ENCODE measurements around the gene BCL2. TPM values are rescaled to one million over a fixed set of nuclear protein-coding genes. Genes with fewer than 3 reads are reported as not detected.

BCL2 gene
- total RNA-seq, 1 experiment from 2014 or later: 2.5 TPM

DNA sequence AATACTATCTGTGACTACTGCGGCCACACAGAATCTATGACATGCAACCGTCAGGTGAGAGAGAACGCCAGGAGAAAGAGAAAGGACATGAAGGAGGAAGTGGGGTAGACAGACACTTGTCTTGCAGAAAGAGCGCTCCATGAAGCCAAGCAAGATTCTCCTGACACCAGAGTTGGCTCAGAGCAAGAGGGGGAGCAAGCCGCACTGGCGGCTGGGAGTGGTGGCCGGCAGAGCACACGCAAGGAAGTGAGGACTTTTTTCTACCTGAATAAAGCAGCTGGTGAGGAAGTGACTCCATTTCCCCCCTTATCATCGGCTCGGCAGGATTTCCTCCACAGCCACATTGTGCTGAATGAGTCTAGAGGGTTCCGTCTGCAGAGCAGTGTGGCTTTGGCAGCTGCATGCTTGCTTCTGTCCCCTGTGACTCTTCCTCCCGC, 181.6 kb downstream of the BCL2 start:
- TF ChIP-seq EZH2 (IDR thresholded peaks at IDR 0.05): no peak
- TF ChIP-seq SP1 (IDR thresholded peaks at IDR 0.05; ENCODE audit: low read depth): no peak
- TF ChIP-seq YY1 (IDR thresholded peaks at IDR 0.05; ENCODE audit: extremely low read depth, insufficient replicate concordance, low read depth, low read length): no peak
- TF ChIP-seq, protein P1, sequence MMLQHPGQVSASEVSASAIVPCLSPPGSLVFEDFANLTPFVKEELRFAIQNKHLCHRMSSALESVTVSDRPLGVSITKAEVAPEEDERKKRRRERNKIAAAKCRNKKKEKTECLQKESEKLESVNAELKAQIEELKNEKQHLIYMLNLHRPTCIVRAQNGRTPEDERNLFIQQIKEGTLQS (IDR thresholded peaks at IDR 0.05): no peak
- TF ChIP-seq SIN3A (IDR thresholded peaks at IDR 0.05; ENCODE audit: low read depth): no peak
- TF ChIP-seq, protein P2, sequence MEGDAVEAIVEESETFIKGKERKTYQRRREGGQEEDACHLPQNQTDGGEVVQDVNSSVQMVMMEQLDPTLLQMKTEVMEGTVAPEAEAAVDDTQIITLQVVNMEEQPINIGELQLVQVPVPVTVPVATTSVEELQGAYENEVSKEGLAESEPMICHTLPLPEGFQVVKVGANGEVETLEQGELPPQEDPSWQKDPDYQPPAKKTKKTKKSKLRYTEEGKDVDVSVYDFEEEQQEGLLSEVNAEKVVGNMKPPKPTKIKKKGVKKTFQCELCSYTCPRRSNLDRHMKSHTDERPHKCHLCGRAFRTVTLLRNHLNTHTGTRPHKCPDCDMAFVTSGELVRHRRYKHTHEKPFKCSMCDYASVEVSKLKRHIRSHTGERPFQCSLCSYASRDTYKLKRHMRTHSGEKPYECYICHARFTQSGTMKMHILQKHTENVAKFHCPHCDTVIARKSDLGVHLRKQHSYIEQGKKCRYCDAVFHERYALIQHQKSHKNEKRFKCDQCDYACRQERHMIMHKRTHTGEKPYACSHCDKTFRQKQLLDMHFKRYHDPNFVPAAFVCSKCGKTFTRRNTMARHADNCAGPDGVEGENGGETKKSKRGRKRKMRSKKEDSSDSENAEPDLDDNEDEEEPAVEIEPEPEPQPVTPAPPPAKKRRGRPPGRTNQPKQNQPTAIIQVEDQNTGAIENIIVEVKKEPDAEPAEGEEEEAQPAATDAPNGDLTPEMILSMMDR (IDR thresholded peaks at IDR 0.05 in 2 of 3, conservative IDR thresholded peaks at IDR 0.05 in 1 of 3; ENCODE audit: borderline replicate concordance in 1 of 3, insufficient read depth in 1 of 3, low read depth in 2 of 3, low read length in 2 of 3): no peak
- TF ChIP-seq, protein P3, sequence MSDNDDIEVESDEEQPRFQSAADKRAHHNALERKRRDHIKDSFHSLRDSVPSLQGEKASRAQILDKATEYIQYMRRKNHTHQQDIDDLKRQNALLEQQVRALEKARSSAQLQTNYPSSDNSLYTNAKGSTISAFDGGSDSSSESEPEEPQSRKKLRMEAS (IDR thresholded peaks at IDR 0.05): no peak
- TF ChIP-seq CBX3 (IDR thresholded peaks at IDR 0.05; ENCODE audit: low read depth): no peak
- no peak for TF ChIP-seq POLR2A (IDR thresholded peaks at IDR 0.05; ENCODE audit: borderline replicate concordance, extremely low read depth, insufficient read depth, insufficient read length)
- no peak for TF ChIP-seq SRF (IDR thresholded peaks at IDR 0.05; ENCODE audit: low read depth)
- TF ChIP-seq CEBPB (IDR thresholded peaks at IDR 0.05; ENCODE audit: low read depth): no peak
- TF ChIP-seq FOSL1 (IDR thresholded peaks at IDR 0.05; ENCODE audit: low read depth): no peak
- TF ChIP-seq ZFX (IDR thresholded peaks at IDR 0.05): no peak
- TF ChIP-seq, protein P4, sequence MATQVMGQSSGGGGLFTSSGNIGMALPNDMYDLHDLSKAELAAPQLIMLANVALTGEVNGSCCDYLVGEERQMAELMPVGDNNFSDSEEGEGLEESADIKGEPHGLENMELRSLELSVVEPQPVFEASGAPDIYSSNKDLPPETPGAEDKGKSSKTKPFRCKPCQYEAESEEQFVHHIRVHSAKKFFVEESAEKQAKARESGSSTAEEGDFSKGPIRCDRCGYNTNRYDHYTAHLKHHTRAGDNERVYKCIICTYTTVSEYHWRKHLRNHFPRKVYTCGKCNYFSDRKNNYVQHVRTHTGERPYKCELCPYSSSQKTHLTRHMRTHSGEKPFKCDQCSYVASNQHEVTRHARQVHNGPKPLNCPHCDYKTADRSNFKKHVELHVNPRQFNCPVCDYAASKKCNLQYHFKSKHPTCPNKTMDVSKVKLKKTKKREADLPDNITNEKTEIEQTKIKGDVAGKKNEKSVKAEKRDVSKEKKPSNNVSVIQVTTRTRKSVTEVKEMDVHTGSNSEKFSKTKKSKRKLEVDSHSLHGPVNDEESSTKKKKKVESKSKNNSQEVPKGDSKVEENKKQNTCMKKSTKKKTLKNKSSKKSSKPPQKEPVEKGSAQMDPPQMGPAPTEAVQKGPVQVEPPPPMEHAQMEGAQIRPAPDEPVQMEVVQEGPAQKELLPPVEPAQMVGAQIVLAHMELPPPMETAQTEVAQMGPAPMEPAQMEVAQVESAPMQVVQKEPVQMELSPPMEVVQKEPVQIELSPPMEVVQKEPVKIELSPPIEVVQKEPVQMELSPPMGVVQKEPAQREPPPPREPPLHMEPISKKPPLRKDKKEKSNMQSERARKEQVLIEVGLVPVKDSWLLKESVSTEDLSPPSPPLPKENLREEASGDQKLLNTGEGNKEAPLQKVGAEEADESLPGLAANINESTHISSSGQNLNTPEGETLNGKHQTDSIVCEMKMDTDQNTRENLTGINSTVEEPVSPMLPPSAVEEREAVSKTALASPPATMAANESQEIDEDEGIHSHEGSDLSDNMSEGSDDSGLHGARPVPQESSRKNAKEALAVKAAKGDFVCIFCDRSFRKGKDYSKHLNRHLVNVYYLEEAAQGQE (IDR thresholded peaks at IDR 0.05; ENCODE audit: low read depth): no peak
- TF ChIP-seq, protein P5, sequence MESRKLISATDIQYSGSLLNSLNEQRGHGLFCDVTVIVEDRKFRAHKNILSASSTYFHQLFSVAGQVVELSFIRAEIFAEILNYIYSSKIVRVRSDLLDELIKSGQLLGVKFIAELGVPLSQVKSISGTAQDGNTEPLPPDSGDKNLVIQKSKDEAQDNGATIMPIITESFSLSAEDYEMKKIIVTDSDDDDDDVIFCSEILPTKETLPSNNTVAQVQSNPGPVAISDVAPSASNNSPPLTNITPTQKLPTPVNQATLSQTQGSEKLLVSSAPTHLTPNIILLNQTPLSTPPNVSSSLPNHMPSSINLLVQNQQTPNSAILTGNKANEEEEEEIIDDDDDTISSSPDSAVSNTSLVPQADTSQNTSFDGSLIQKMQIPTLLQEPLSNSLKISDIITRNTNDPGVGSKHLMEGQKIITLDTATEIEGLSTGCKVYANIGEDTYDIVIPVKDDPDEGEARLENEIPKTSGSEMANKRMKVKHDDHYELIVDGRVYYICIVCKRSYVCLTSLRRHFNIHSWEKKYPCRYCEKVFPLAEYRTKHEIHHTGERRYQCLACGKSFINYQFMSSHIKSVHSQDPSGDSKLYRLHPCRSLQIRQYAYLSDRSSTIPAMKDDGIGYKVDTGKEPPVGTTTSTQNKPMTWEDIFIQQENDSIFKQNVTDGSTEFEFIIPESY (IDR thresholded peaks at IDR 0.05; ENCODE audit: extremely low read depth, insufficient replicate concordance, low read length): no peak
- TF ChIP-seq POLR2AphosphoS5 (IDR thresholded peaks at IDR 0.05; ENCODE audit: low read depth, low read length): no peak
- RAD21 ChIA-PET (ENCODE audit: low non-redundant PET in 1 of 2, low total read pairs in 2 of 2, uncharacterized antibody in 2 of 2, unreplicated experiment in 2 of 2): no interaction called here
- no TSS peak for BruUV-seq (replicated peaks)
- intact Hi-C loops (cut with micrococcal nuclease): loop anchor here (10.0 kb wide), 1 partner anchor 437 kb away; no protein-coding TSS in a partner anchor
- no peak overlapping the region for H2AFZ ChIP-seq (ENCODE audit: low read depth, low read length, poor library complexity, severe bottlenecking)
- no peaks in the 10 kb centered on the region for H4K20me1 ChIP-seq (ENCODE audit: insufficient read depth)
- no peaks in the 10 kb centered on the region for H3K9me3 ChIP-seq (ENCODE audit: control insufficient read depth in 1 of 2, insufficient read depth in 1 of 2, low read depth in 1 of 2, low read length in 2 of 2)
- no peak for ATAC-seq
- CTCF ChIA-PET: no interaction called here
- H3K4me3 ChIP-seq (replicated peaks in 1 of 2; ENCODE audit: low read depth in 1 of 2, low read length in 2 of 2): no peak overlapping the region
- no peaks in the 10 kb centered on the region for H3K36me3 ChIP-seq (ENCODE audit: control insufficient read depth in 1 of 2, insufficient read depth in 2 of 2, low read length in 2 of 2)
- no peak overlapping the region for H3K4me2 ChIP-seq (ENCODE audit: low read length)
- H3K27ac ChIP-seq (ENCODE audit: low read depth, low read length): no peak overlapping the region
- H3K27me3 ChIP-seq (ENCODE audit: insufficient read depth, low read length): peaks cover 7% of the 10 kb centered on the region; the same call in 1 of the 2 replicates
- H3K79me2 ChIP-seq (ENCODE audit: insufficient read depth, low read length): no peaks in the 10 kb centered on the region
- no peaks in the 10 kb centered on the region for H3K9me2 ChIP-seq (ENCODE audit: insufficient read depth)
- POLR2A ChIA-PET: no interaction called here
- no peaks in the 10 kb centered on the region for H3K4me1 ChIP-seq (ENCODE audit: control insufficient read depth in 1 of 2, insufficient read depth in 2 of 2, low read length in 2 of 2)
- no peak overlapping the region for H3K9ac ChIP-seq (ENCODE audit: low read length)
- no peak for DNase-seq (ENCODE audit: low read depth, low spot score)
